Measurements from ENCODE around the gene CLEC11A.
"Not testable (repeated sequence)": the region's sequence is repeated elsewhere in the genome, so short reads cannot be mapped to it uniquely, and the experiment has no call there.

Gene CLEC11A

DNA sequence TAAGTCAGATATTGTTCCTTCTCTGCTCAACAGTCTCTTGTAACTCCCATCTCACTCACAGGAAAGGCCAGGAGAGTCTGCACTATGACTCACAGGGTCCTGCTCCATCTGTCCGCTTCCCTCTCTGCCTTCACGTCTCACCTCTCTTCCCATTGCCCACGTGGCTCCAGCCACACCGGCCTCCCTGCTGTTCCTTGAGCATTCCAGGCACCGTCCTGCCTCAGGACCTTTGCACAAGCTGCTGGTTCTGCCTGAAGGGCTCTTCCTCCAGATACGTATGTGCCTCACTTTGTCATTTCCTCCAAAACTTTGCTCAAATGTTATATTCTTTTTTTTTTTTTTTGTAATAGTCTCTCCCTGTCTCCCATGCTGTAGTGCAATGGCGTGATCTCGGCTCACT lies 33.1 kb downstream of the CLEC11A start:
- DNase-seq (ENCODE audit: low read depth in 2 of 3, low spot score in 1 of 3), result not testable (repeated sequence)

- DNase-seq (ENCODE audit: low read depth in 2 of 3, low spot score in 1 of 3), result not testable (repeated sequence)
Measured at GRCh38 chr19:50757624-50758023, 34.5 kb downstream of the CLEC11A start.

DNA sequence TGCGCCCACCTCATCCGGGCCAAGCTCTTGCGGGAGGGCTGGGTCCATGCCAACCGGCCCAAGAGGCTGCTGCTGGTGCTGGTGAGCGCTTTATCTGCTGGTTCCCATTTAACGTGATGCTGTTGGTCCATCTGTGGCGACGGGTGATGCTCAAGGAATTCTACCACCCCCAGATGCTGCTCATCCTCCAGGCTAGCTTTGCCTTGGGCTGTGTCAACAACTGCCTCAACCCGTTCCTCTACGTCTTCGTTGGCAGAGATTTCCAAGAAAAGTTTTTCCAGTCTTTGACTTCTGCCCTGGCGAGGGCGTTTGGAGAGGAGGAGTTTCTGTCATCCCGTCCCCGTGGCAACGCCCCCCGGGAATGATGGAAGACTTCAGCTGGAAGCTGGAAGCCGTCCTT lies 35.9 kb downstream of the CLEC11A start:
- not testable (repeated sequence) for DNase-seq (ENCODE audit: low read depth in 2 of 3, low spot score in 1 of 3)

DNA sequence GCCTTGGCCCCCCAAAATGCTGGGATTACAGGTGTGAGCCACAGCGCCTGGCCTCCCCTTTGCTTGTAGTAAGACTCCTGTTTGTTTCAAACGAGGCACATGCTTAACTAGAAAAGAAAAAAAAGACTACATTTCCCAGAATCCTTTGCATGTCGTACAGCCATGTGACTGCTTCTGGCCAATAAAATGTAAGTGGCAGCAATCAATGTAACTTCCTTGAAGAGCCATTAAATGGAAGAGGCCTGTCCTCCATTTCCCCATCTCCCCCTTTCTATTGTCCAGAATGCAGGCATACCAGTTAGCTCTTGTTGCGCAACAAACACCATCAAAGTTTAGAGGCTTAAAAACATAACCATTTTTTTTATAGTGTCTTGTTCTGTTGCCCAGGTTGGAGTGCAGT lies 36.7 kb downstream of the CLEC11A start:
- no peak for DNase-seq (ENCODE audit: low read depth in 2 of 3, low spot score in 1 of 3)

DNA sequence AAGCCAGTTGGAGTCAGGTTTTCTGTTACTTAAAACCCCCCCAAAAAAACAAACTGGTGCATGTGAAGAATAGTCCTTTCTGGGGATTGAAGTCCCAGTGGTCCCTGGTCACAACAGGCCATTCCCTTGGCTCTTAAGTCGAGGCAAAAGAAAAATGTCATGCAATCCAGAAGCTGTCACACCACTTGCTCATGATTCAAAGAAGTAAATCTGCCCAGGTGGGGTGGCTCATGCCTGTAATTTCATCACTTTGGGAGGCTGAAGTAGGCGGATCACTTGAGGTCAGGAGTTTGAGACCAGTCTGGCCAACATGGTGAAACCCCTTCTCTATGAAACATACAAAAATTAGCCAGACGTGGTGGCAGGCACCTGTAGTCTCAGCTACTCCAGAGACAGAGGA lies 38.3 kb downstream of the CLEC11A start:
- not testable (repeated sequence) for DNase-seq (ENCODE audit: low read depth in 2 of 3, low spot score in 1 of 3)

GRCh38 chr19:50763521-50763920 lies 40.4 kb downstream of the CLEC11A start:
- not testable (repeated sequence) for DNase-seq (ENCODE audit: low read depth in 2 of 3, low spot score in 1 of 3)

DNA sequence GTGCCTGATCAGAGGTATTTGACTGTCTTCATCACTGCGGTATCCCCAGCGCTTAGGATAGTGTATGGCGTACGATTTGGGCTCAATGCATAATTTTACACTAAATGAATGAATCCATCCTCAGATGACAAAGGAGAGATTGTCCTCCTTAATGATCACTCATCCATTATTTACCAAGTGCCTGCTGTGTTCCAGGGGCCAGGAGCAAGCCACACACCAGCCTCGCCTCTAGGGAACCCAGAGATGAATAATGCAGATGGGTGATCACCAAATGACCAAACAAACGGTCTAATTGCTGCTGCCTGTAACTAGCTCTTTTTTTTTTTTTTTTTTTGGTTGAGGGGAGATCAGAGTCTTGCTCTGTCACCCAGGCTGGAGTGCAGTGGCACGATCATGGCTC lies 41.2 kb downstream of the CLEC11A start:
- DNase-seq (ENCODE audit: low read depth in 2 of 3, low spot score in 1 of 3), result no peak

- DNase-seq (ENCODE audit: low read depth in 2 of 3, low spot score in 1 of 3), result not testable (repeated sequence)
Measured at GRCh38 chr19:50766746-50767145, 43.6 kb downstream of the CLEC11A start.

DNA sequence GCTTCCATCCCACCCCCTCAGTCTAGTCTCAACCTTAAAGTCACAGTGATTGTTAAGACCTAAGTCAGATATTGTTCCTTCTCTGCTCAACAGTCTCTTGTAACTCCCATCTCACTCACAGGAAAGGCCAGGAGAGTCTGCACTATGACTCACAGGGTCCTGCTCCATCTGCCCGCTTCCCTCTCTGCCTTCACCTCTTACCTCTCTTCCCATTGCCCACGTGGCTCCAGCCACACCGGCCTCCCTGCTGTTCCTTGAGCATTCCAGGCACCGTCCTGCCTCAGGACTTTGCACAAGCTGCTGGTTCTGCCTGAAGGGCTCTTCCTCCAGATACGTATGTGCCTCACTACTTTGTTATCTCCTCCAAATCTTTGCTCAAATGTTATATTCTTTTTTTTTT lies 44.1 kb downstream of the CLEC11A start:
- not testable (repeated sequence) for DNase-seq (ENCODE audit: low read depth in 2 of 3, low spot score in 1 of 3)

DNA sequence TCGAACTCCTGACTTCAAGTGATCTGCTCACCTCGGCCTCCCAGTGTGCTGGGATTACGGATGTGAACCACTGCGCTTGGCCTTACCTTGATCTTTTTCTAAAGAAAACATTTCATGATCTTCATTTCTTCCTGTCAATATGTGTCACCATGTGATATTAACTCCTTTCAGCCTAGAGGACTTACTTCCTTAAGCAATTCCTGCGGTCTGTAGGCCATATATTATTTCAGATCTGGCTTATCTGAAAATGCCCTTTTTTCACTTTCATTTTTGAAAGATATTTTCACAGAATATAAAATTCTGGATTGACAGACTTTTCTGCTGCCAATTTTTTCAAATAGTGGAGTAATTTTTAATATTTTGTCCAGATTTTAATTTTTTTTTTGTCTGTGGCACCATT lies 45.1 kb downstream of the CLEC11A start:
- DNase-seq (ENCODE audit: low read depth in 2 of 3, low spot score in 1 of 3), result no peak

GRCh38 chr19:50770164-50770563 lies 47.0 kb downstream of the CLEC11A start, which contains the start of gene GPR32:
Gene GPR32 (plus strand): TSS chr19:50770464. CDS start chr19:50770601, 137 bp downstream.
- DNase-seq (ENCODE audit: low read depth in 2 of 3, low spot score in 1 of 3), result not testable (repeated sequence)

DNA sequence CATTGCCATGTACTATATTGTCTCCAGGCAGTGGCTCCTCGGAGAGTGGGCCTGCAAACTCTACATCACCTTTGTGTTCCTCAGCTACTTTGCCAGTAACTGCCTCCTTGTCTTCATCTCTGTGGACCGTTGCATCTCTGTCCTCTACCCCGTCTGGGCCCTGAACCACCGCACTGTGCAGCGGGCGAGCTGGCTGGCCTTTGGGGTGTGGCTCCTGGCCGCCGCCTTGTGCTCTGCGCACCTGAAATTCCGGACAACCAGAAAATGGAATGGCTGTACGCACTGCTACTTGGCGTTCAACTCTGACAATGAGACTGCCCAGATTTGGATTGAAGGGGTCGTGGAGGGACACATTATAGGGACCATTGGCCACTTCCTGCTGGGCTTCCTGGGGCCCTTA lies 47.7 kb downstream of the CLEC11A start:
- DNase-seq (ENCODE audit: low read depth in 2 of 3, low spot score in 1 of 3), result no peak

DNA sequence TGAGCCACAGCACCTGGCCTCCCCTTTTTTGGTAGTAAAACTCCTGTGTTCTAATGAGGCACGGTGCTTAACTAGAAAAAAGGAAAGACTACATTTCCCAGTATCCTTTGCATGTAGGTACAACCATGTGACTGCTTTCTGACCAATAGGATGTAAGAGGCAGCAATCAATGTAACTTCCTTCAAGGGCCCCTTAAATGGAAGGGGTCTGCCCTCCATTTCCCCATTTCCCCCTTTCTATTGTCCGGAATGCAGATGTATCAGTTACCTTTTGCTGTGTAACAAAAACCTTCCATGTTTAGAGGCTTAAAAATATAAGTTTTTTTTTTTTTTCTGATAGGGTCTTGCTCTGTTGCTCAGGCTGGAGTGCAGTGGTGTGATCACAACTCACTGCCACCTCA lies 49.3 kb downstream of the CLEC11A start:
- no peak for DNase-seq (ENCODE audit: low read depth in 2 of 3, low spot score in 1 of 3)

DNA sequence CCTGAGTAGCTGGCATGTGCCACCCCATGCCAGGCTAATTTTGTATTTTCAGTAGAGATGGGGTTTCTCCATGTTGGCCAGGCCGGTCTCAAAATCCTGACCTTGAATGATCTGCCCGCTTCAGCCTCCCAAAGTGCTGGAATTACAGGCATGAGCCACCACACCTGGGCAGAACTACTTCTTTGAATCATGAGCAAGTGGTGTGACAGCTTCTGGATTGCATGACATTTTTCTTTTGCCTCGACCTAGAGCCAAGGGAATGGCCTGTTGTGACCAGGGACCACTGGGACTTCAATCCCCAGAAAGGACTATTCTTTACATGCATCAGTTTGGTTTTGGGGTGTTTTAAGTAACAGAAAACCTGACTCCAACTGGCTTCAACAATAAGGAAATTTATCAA lies 49.7 kb downstream of the CLEC11A start:
- not testable (repeated sequence) for DNase-seq (ENCODE audit: low read depth in 2 of 3, low spot score in 1 of 3)

DNA sequence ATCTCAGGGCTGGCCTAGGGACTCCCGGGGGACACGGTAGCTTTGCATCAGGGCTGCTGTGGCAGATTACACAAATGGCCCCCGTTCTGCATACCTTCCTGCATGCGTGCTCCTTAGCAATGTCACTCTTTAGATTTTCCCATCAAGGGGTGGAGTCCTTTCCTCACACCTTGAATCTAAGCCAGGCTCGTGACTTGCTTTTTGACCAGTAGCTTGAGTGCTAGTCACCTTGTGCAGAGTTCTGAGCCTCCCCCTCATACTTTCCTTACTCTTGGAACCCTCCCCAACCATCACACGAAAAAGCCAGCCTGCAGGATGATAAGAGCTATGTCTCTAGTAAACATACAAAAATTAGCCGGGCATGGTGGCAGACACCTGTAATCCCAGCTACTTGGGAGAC lies 50.3 kb downstream of the CLEC11A start:
- DNase-seq (ENCODE audit: low read depth in 2 of 3, low spot score in 1 of 3), result not testable (repeated sequence)
